SU-DHL-6 (cell line): ENCODE results near the gene TMEM52.

Source experiments
- H2AFZ ChIP-seq: fragments of 200-600 bp; sonication (generic); 2 replicates; pipeline ENCODE4 v1.6.1; 2014; ENCODE audit warnings: low read depth, mild to moderate bottlenecking, moderate library complexity, mixed read lengths, antibody characterized with exemption, low read length; ENCODE audit not compliant: severe bottlenecking
- H3F3A ChIP-seq: fragments of 200-600 bp; shearing (Covaris generic); 2 replicates; pipeline ENCODE4 v1.6.0; 2016; ENCODE audit warnings: antibody characterized with exemption, mild to moderate bottlenecking; ENCODE audit not compliant: insufficient read depth
- H3K27ac ChIP-seq: fragments of 200-600 bp; sonication (generic); 2 replicates; pipeline ENCODE4 v1.5.1; 2016; ENCODE audit warnings: low read depth, mild to moderate bottlenecking, low read length, moderate library complexity, mixed read lengths
- H3K27me3 ChIP-seq: fragments of 200-600 bp; sonication (generic), shearing (Covaris generic); 2 replicates; pipeline ENCODE4 v1.6.0; 2014; ENCODE audit warnings: mild to moderate bottlenecking, low read length
- H3K36me3 ChIP-seq: fragments of 200-600 bp; sonication (generic); 2 replicates; pipeline ENCODE4 v1.6.1; 2014; ENCODE audit warnings: mild to moderate bottlenecking, low read length, mixed read lengths
- H3K4me2 ChIP-seq: fragments of 300-600, 200-600 bp; shearing (Covaris generic), sonication (generic); 2 replicates; pipeline ENCODE4 v1.6.0; 2014; ENCODE audit warnings: low read length, low read depth, mild to moderate bottlenecking; ENCODE audit not compliant: poor library complexity, severe bottlenecking
- H3K4me3 ChIP-seq: fragments of 200-600 bp; sonication (generic); 2 replicates; pipeline ENCODE4 v1.5.1; 2014; ENCODE audit warnings: antibody characterized with exemption, low read length, mild to moderate bottlenecking, mixed read lengths; ENCODE audit not compliant: insufficient read depth, poor library complexity, severe bottlenecking
- H3K79me2 ChIP-seq: fragments of 200-600 bp; sonication (generic); 2 replicates; pipeline ENCODE4 v1.6.1; 2014; ENCODE audit warnings: mild to moderate bottlenecking, low read length, moderate library complexity; ENCODE audit not compliant: insufficient read depth
- H3K9ac ChIP-seq: fragments of 200-600 bp; sonication (generic); 2 replicates; pipeline ENCODE4 v1.7.0; 2014; ENCODE audit warnings: mild to moderate bottlenecking, low read length
- H3K9me2 ChIP-seq: fragments of 200-600 bp; sonication (generic); replicated peaks from 2 replicates; pipeline ENCODE4 v1.6.1; 2014; ENCODE audit warnings: low read length; ENCODE audit not compliant: insufficient read depth
- H3K9me3 ChIP-seq: fragments of 200-600 bp; sonication (generic); 2 replicates; pipeline ENCODE4 v1.6.1; 2014; ENCODE audit warnings: low read length, mixed read lengths; ENCODE audit not compliant: insufficient read depth
- H4K20me1 ChIP-seq: fragments of 200-600 bp; sonication (generic); 2 replicates; pipeline ENCODE4 v1.6.1; 2014; ENCODE audit warnings: low read depth, mild to moderate bottlenecking, antibody characterized with exemption, low read length, moderate library complexity, mixed read lengths
- EZH2phosphoT487 ChIP-seq: fragments of 200-600 bp; sonication (generic), shearing (Covaris generic); conservative IDR thresholded peaks from 2 replicates; pipeline ENCODE4 v1.6.1; 2018; ENCODE audit warnings: mild to moderate bottlenecking, antibody characterized with exemption, low read length, moderate library complexity, mixed read lengths
- TF ChIP-seq, protein P1 (sequence below): fragments of 200-600 bp; sonication (generic); IDR thresholded peaks from one replicate; pipeline ENCODE4 v1.5.1; 2017; ENCODE audit warnings: antibody characterized with exemption, mild to moderate bottlenecking, low read length, moderate library complexity; ENCODE audit not compliant: insufficient read depth, poor library complexity, severe bottlenecking

The TMEM52 gene

DNA sequence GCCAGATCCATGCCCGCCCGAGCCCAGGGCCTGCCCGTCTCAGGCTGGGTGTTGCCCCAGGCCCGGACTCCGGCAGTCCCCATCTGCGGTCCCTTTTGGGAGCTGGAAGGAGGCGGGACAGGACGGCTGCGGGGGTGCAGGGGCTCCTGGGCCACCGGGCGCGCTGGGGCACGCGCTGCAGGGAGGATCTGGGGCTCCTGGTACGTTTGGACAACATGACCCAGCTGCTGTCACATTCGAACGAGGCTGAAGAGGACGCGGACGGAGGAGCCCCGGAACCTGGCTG lies 10.6 kb downstream of the TMEM52 start:
- no peaks in the 10 kb centered on the region for H3K79me2 ChIP-seq
- H3K27me3 ChIP-seq, result no peaks in the 10 kb centered on the region
- peak overlapping the region; percentile 83 for H3K9ac ChIP-seq
- H3K36me3 ChIP-seq, result no peaks in the 10 kb centered on the region
- peaks cover 13% of the 10 kb centered on the region for H3F3A ChIP-seq
- H3K4me3 ChIP-seq, result peak overlapping the region; percentile 68
- H2AFZ ChIP-seq, result peak overlapping the region; percentile 44
- H3K27ac ChIP-seq, result peak overlapping the region; percentile 94
- no peak for TF ChIP-seq EZH2phosphoT487
- TF ChIP-seq, protein P1, sequence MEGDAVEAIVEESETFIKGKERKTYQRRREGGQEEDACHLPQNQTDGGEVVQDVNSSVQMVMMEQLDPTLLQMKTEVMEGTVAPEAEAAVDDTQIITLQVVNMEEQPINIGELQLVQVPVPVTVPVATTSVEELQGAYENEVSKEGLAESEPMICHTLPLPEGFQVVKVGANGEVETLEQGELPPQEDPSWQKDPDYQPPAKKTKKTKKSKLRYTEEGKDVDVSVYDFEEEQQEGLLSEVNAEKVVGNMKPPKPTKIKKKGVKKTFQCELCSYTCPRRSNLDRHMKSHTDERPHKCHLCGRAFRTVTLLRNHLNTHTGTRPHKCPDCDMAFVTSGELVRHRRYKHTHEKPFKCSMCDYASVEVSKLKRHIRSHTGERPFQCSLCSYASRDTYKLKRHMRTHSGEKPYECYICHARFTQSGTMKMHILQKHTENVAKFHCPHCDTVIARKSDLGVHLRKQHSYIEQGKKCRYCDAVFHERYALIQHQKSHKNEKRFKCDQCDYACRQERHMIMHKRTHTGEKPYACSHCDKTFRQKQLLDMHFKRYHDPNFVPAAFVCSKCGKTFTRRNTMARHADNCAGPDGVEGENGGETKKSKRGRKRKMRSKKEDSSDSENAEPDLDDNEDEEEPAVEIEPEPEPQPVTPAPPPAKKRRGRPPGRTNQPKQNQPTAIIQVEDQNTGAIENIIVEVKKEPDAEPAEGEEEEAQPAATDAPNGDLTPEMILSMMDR, result no peak
- no peaks in the 10 kb centered on the region for H4K20me1 ChIP-seq
- no peaks in the 10 kb centered on the region for H3K9me2 ChIP-seq
- H3K9me3 ChIP-seq, result no peaks in the 10 kb centered on the region
- peak overlapping the region; percentile 57 for H3K4me2 ChIP-seq

- no peaks in the 10 kb centered on the region for H4K20me1 ChIP-seq
- H3K27ac ChIP-seq, result peak overlapping the region; percentile 94
- no peaks in the 10 kb centered on the region for H3K27me3 ChIP-seq
- peak overlapping the region; percentile 57 for H3K4me2 ChIP-seq
- no peaks in the 10 kb centered on the region for H3K36me3 ChIP-seq
- peaks cover 13% of the 10 kb centered on the region for H3F3A ChIP-seq
- no peak overlapping the region for H2AFZ ChIP-seq
- no peaks in the 10 kb centered on the region for H3K79me2 ChIP-seq
- H3K4me3 ChIP-seq, result no peak overlapping the region
- no peaks in the 10 kb centered on the region for H3K9me3 ChIP-seq
- H3K9ac ChIP-seq, result peak overlapping the region; percentile 42
- TF ChIP-seq EZH2phosphoT487, result no peak
- TF ChIP-seq, protein P1, result no peak
- H3K9me2 ChIP-seq, result no peaks in the 10 kb centered on the region
Observed at GRCh38 chr1:1907098-1907736, 11.9 kb downstream of the TMEM52 start.

DNA sequence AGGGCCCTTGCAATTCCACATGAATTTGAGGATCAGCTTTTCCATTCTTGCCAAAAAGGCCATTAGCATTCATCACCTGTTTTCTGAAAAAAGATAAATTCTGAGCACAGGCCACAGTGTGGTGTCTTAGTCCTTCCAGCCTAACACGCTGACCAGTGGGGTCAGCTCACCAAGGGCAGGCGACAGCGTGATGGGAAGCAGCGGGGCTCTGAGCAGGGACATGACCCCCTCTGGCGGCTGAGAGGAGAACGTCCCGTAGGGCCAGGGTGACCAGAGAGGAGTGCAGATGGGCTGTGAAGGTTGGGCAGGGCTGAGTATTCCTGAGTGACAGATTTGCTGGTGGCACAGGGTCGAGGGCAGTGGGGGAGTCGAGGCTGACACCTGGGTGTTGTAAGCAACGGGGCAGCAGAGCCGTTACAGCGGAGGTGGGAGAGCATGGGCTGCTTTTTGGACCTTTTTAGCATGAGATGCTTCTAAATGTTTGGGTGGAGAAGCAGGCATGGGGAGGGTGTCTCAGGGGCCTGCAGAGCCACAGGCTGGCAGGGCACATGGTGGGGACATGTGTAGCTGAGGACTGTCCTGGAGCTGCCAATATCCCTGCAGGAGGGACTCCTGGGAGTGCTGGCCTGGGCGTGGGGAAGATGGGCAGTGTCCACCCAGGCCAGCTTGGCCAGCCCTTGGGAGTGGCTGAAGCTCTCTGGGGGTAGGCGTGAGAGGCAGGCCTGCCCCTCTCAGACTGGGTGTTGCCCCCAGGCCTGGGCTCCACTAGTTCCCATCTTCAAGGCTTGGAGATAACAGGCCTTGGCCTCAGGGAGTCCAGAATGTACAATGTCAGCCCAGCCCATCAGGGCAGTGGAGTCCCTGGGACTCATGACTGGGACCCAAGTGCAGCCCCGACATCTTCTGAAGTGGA lies 12.6 kb downstream of the TMEM52 start:
- Histone ChIP-seq H3K9me3 (no peaks in the 10 kb centered on the region), H3F3A (peaks cover 13% of the 10 kb centered on the region), H3K79me2 (no peaks in the 10 kb centered on the region), H2AFZ (no peak overlapping the region), H4K20me1 (no peaks in the 10 kb centered on the region), H3K4me2 (peak overlapping the region; percentile 25), H3K9ac (peak overlapping the region; percentile 42), H3K9me2 (no peaks in the 10 kb centered on the region), H3K27ac (peak overlapping the region; percentile 94), H3K27me3 (no peaks in the 10 kb centered on the region), H3K4me3 (no peak overlapping the region), H3K36me3 (no peaks in the 10 kb centered on the region)
- TF ChIP-seq, protein P1, result peak; percentile 95
- TF ChIP-seq EZH2phosphoT487, result no peak
